Skin of body (tissue), 3 donors: ENCODE data around the gene MSRB1. TPM values are rescaled to one million over a fixed set of nuclear protein-coding genes. Genes with fewer than 3 reads are reported as not detected.
"Not testable (repeated sequence)": the region's sequence is repeated elsewhere in the genome, so short reads cannot be mapped to it uniquely, and the experiment has no call there.

ENCODE experiments used
- DNase-seq: peaks from one replicate; lab custom pipeline; 2025; lab: John Stamatoyannopoulos, UW
- small RNA-seq: library from RNA; depleted of rRNA; stranded (forward); fragments of <200 nt; gene quantifications from one replicate; pipeline ENCODE3, GENCODE V24; 2014; ENCODE audit warnings: low replicate concordance
- total RNA-seq: library from RNA; depleted of rRNA; stranded (reverse); fragments of >200 nt; gene quantifications from one replicate; pipeline ENCODE4 v1.2.3, GENCODE V29; 2014

Gene MSRB1
- total RNA-seq, 1 donor from 2014 or later = 9.2 TPM

GRCh38 chr16:1903220-1903574 lies 39.8 kb downstream of the MSRB1 start:
- no peak for DNase-seq

GRCh38 chr16:1902547-1903219 lies 40.3 kb downstream of the MSRB1 start:
- DNase-seq = no peak

DNA sequence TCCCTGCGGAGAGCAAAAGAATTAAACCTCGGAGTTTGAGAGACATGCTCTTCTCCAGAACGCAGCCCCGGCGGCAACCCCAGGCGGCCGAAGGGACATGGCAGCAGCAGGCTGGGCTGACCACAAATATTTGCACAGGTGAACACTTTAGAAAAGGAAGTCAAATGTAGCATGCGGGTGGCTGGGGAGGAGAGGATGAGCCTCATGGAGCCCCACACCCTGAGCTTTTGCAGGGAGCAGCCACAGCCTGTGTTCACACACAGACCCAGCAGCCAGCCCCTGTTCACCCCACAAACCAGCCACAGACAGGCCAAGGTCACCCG lies 42.6 kb downstream of the MSRB1 start:
- no peak for DNase-seq

DNA sequence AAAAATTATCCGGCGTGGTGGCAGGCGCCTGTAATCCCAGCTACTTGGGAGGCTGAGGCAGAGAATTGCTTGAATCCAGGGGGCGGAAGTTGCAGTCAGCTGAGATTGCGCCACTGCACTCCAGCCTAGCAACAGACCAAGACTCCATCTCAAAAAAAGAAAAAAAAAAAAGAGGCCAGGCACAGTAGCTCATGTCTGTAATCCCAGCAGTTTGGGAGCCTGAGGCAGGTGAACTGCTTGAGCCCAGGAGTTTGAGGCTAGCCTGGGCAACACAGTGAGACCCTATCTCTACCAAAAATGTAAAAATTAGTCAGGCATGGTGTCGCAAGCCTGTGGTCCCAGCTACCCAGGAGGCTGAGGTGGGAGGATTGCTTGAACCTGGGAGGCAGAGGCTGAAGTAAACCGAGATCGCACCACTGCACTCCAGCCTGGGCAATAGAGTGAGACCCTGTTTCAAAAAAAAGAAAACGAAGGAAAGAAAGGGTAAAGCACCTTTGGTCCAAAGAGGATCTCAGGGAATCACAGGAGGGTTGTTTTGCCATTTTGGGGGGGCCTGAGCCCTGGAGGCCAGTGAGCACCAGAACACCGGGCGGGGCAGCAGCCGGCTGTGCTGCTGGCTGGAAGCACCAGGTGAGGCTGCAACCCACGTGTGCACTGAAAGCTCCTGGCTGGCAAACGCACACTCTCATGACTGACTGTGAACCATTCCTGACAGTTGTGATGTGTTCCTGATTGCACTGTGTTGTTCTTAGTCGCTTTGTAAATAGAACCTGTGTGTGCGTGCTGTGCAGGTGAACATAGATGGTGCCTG lies 43.2 kb downstream of the MSRB1 start:
- DNase-seq = no peak

- not testable (repeated sequence) for DNase-seq
Observed at GRCh38 chr16:1897692-1898091, 45.3 kb downstream of the MSRB1 start.

- DNase-seq = no peak
Observed at GRCh38 chr16:1895949-1896675, 46.9 kb downstream of the MSRB1 start.

GRCh38 chr16:1895068-1895467 lies 47.9 kb downstream of the MSRB1 start:
- no peak for DNase-seq

GRCh38 chr16:1890708-1891050 lies 52.3 kb downstream of the MSRB1 start:
- no peak for DNase-seq

DNA sequence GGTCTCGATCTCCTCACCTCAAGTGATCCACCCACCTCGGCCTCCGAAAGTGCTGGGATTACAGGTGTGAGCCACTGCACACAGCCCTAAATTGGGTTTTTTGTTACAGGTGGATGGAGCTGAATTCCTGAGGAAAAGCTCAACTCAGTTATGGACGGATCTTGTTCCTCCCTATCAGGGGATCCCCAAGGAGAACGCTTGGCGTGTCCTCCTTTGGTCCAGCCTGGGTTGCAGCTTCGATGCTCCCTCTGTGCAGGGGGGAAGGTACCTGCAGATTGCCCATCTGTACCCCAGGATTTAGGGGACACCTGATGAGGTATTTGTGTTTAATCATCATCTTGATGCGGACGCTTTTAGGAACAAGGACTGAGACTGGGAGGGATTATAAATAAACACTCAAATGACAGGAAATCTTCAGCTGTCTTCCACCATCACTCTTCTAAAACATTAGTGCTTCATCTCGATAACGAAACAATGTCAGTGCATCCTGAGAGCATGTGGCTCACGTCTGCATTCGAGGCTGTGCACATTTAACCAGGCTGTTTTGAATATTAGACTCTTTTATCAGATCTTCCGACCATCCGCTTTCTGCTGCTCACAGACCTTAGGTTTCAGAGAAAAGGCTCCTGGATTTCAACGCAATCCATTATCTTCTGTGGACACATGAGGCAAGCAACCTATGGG lies 52.8 kb downstream of the MSRB1 start:
- no peak for DNase-seq

Small RNA genes within 50 kb of the gene (small RNA-seq; reads per million reads assigned to genes)
- gene AC005363.2 (not detected), gene SNORA10 (not detected), gene SNORA64 (not detected)

Other genes with a start within 250 kb of the MSRB1 start
- 46.1 TPM for gene MAPK8IP3, start 237.0 kb downstream of the MSRB1 start, total RNA-seq
- 18.1 TPM for gene NME3, start 171.7 kb downstream of the MSRB1 start, total RNA-seq
- gene EME2, start 170.4 kb downstream of the MSRB1 start, total RNA-seq = 5.5 TPM
- 23.5 TPM for gene MRPS34, start 170.1 kb downstream of the MSRB1 start, total RNA-seq
- 32.7 TPM for gene SPSB3, start 160.6 kb downstream of the MSRB1 start, total RNA-seq
- gene NUBP2, start 160.2 kb downstream of the MSRB1 start, total RNA-seq = 26.0 TPM
- not detected for gene IGFALS, start 149.5 kb downstream of the MSRB1 start, total RNA-seq
- 31.1 TPM for gene HAGH, start 116.4 kb downstream of the MSRB1 start, total RNA-seq
- 26.0 TPM for gene FAHD1, start 116.0 kb downstream of the MSRB1 start, total RNA-seq
- gene MEIOB, start 71.0 kb downstream of the MSRB1 start, total RNA-seq = 0.39 TPM
- 4.3 TPM for gene HS3ST6, start 24.8 kb downstream of the MSRB1 start, total RNA-seq
- gene RPL3L, start 11.5 kb upstream of the MSRB1 start, total RNA-seq = 14.2 TPM
- gene NDUFB10, start 16.3 kb upstream of the MSRB1 start, total RNA-seq = 72.4 TPM
- 1,364 TPM for gene RPS2, start 21.6 kb upstream of the MSRB1 start, total RNA-seq
- not detected for gene RNF151, start 23.7 kb upstream of the MSRB1 start, total RNA-seq
- gene TBL3, start 28.9 kb upstream of the MSRB1 start, total RNA-seq = 17.5 TPM
- 0.39 TPM for gene NOXO1, start 38.3 kb upstream of the MSRB1 start, total RNA-seq
- 5.8 TPM for gene GFER, start 41.0 kb upstream of the MSRB1 start, total RNA-seq
- 0.69 TPM for gene SYNGR3, start 46.8 kb upstream of the MSRB1 start, total RNA-seq
- gene ZNF598, start 66.6 kb upstream of the MSRB1 start, total RNA-seq = 12.8 TPM
- gene NPW, start 76.6 kb upstream of the MSRB1 start, total RNA-seq = 2.2 TPM
- 20.1 TPM for gene NHERF2, start 83.7 kb upstream of the MSRB1 start, total RNA-seq
- gene NTHL1, start 104.6 kb upstream of the MSRB1 start, total RNA-seq = 14.8 TPM
- 58.9 TPM for gene TSC2, start 104.8 kb upstream of the MSRB1 start, total RNA-seq
- 76.2 TPM for gene PKD1, start 192.7 kb upstream of the MSRB1 start, total RNA-seq
- 1.6 TPM for gene RAB26, start 205.4 kb upstream of the MSRB1 start, total RNA-seq
- 17.3 TPM for gene TRAF7, start 212.6 kb upstream of the MSRB1 start, total RNA-seq